H4 (cell line): ENCODE results near the gene ANAPC15. TPM values are rescaled to one million over a fixed set of nuclear protein-coding genes. Genes with fewer than 3 reads are reported as not detected.

ENCODE experiments used
- total RNA-seq: library from RNA; depleted of rRNA; stranded (reverse); fragments of >200 nt; shearing (Covaris generic); gene quantifications from 2 replicates; pipeline ENCODE4 v1.2.3, GENCODE V29; 2014; rRNA removed

The ANAPC15 gene
- total RNA-seq, 1 experiment from 2014 or later: 74.9 TPM

Other genes starting within 250 kb of the ANAPC15 start
- gene DEFB131B, start 234.2 kb downstream of the ANAPC15 start, total RNA-seq: not detected in 2 replicates
- 1.4 and 2.6 TPM in 2 replicates for gene XNDC1N, start 184.1 kb downstream of the ANAPC15 start, total RNA-seq
- 19.1 and 25.8 TPM in 2 replicates for gene RNF121, start 183.6 kb downstream of the ANAPC15 start, total RNA-seq
- gene IL18BP, start 113.8 kb downstream of the ANAPC15 start, total RNA-seq: 0.60 and 1.2 TPM in 2 replicates
- 67.5 and 71.5 TPM in 2 replicates for gene NUMA1, start 32.2 kb downstream of the ANAPC15 start, total RNA-seq
- 3.9 and 9.3 TPM in 2 replicates for gene LRRC51, start 31.8 kb downstream of the ANAPC15 start, total RNA-seq
- gene LAMTOR1, start 9.4 kb downstream of the ANAPC15 start, total RNA-seq: 94.0 and 110 TPM in 2 replicates
- not detected in 2 replicates for gene TOMT, start 6.8 kb downstream of the ANAPC15 start, total RNA-seq
- gene FOLR3, start 23.0 kb upstream of the ANAPC15 start, total RNA-seq: not detected in 2 replicates
- gene FOLR1, start 79.4 kb upstream of the ANAPC15 start, total RNA-seq: 3.4 and 6.6 TPM in 2 replicates
- not detected in 2 replicates for gene FOLR2, start 104.1 kb upstream of the ANAPC15 start, total RNA-seq
- gene INPPL1, start 112.1 kb upstream of the ANAPC15 start, total RNA-seq: 23.6 and 40.7 TPM in 2 replicates
- gene PHOX2A, start 131.5 kb upstream of the ANAPC15 start, total RNA-seq: not detected in 2 replicates